ENCODE data around the gene FER. TPM values are rescaled to one million over a fixed set of nuclear protein-coding genes. Genes with fewer than 3 reads are reported as not detected.

Gene FER
- total and polyA plus RNA-seq, 9 of the 15 experiments (the other 6 are each of a cell fraction or from before 2014, with no cell fraction given) = 6.7 to 18.2 (median 8.9) TPM

- no peak for TF ChIP-seq NR2C2 (CRISPR knock-in tag; IDR thresholded peaks at IDR 0.05)
- TF ChIP-seq NR2C2 (tag; IDR thresholded peaks at IDR 0.05) = peak; percentile 34; the same call in 1 of the 2 replicates
- peak in 1 of 3 experiments; percentile 14; a peak in 1 of 6 replicates for TF ChIP-seq CTCF (IDR thresholded peaks at IDR 0.05 in 2 of 3, conservative IDR thresholded peaks at IDR 0.05 in 1 of 3; ENCODE audit: insufficient read depth in 2 of 3, low read depth in 1 of 3, low read length in 3 of 3)
Observed at GRCh38 chr5:108749128-108749861, 1.6 kb downstream of the FER start (continued).

- DNase-seq (ENCODE audit: extremely low read depth in 1 of 4, low spot score in 3 of 4) = no peak
- H3K4me2 ChIP-seq (ENCODE audit: insufficient read depth, low read length) = no peak overlapping the region
- BruUV-seq (replicated peaks) = no TSS peak
- H3K36me3 ChIP-seq (ENCODE audit: control insufficient read depth, insufficient read depth, low read length) = no peaks in the 10 kb centered on the region
- TF ChIP-seq SMARCC2 (IDR thresholded peaks at IDR 0.05; ENCODE audit: low read depth) = no peak
- TF ChIP-seq POU5F1 (IDR thresholded peaks at IDR 0.05; ENCODE audit: borderline replicate concordance, low read depth, low read length, partially characterized antibody) = no peak
- TF ChIP-seq MAFK (IDR thresholded peaks at IDR 0.05; ENCODE audit: low read length) = no peak
- no peak for TF ChIP-seq SLC30A9 (CRISPR knock-in tag; IDR thresholded peaks at IDR 0.05)
- TF ChIP-seq CAMTA2 (CRISPR knock-in tag; conservative IDR thresholded peaks at IDR 0.05) = no peak
- no peak for TF ChIP-seq ZC3H8 (IDR thresholded peaks at IDR 0.05)
- TF ChIP-seq NCOA4 (IDR thresholded peaks at IDR 0.05; ENCODE audit: partially characterized antibody) = no peak
- no peak for TF ChIP-seq HDAC8 (tag; IDR thresholded peaks at IDR 0.05)
- TF ChIP-seq CEBPG (CRISPR knock-in tag; IDR thresholded peaks at IDR 0.05) = no peak
- no peak for TF ChIP-seq CEBPG (tag; conservative IDR thresholded peaks at IDR 0.05 in 1 of 2, IDR thresholded peaks at IDR 0.05 in 1 of 2)
- TF ChIP-seq CREB3 (tag; conservative IDR thresholded peaks at IDR 0.05; ENCODE audit: low read depth) = no peak
- no peaks in the 10 kb centered on the region for H3K9me1 ChIP-seq (ENCODE audit: control insufficient read depth, insufficient read depth, low read length)
- no peak overlapping the region for H3K27ac ChIP-seq (ENCODE audit: extremely low read depth, low read depth, low read length)
- WGBS (ENCODE audit: insufficient coverage, low coverage, missing lambda C conversion rate) = 80% methylated on average over 3 of the region's 3 CpGs
- no peaks in the 10 kb centered on the region for H4K20me1 ChIP-seq (replicated peaks; ENCODE audit: control insufficient read depth, insufficient read depth, low read length)
- H3K27me3 ChIP-seq (ENCODE audit: control insufficient read depth in 2 of 2, insufficient read depth in 2 of 2, low read length in 2 of 2) = no peaks in the 10 kb centered on the region
- ATAC-seq = no peak
- no peaks in the 10 kb centered on the region for H3K9me3 ChIP-seq (replicated peaks; ENCODE audit: control insufficient read depth, insufficient read depth, low read depth, low read length)
- in situ Hi-C loops (cut with MboI) = no loop called here
- H3K9ac ChIP-seq (ENCODE audit: insufficient read depth in 1 of 2, low read depth in 2 of 2, low read length in 2 of 2) = no peak overlapping the region
- no peak overlapping the region for H3K4me3 ChIP-seq
- H3K4me1 ChIP-seq (replicated peaks in 1 of 2; ENCODE audit: control insufficient read depth in 2 of 2, insufficient read depth in 2 of 2, low read length in 2 of 2) = peaks cover 0 to 9% of the 10 kb centered on the region in 2 experiments; a peak in 1 of 5 replicates
- intact Hi-C loops (cut with micrococcal nuclease) = no loop called here
- peaks cover 3% of the 10 kb centered on the region; the same call in 1 of the 3 replicates for H3K79me2 ChIP-seq (ENCODE audit: control insufficient read depth, insufficient read depth, low read length)
- POLR2A ChIA-PET = interaction anchor here (0.7 kb wide), 1 partner anchor 24 kb away, joined by 4 read pairs; no protein-coding TSS in a partner anchor
- CTCF ChIA-PET (ENCODE audit: low intra/inter-chr PET ratio) = no interaction called here
- FAIRE-seq = no peak
- no peak overlapping the region for H2AFZ ChIP-seq (ENCODE audit: low read depth, low read length)
Observed at GRCh38 chr5:108753331-108753730, 5.6 kb downstream of the FER start.
